ENCODE data around the gene SMTN.
"Not testable (repeated sequence)": the region's sequence is repeated elsewhere in the genome, so short reads cannot be mapped to it uniquely, and the experiment has no call there.

Gene SMTN

DNA sequence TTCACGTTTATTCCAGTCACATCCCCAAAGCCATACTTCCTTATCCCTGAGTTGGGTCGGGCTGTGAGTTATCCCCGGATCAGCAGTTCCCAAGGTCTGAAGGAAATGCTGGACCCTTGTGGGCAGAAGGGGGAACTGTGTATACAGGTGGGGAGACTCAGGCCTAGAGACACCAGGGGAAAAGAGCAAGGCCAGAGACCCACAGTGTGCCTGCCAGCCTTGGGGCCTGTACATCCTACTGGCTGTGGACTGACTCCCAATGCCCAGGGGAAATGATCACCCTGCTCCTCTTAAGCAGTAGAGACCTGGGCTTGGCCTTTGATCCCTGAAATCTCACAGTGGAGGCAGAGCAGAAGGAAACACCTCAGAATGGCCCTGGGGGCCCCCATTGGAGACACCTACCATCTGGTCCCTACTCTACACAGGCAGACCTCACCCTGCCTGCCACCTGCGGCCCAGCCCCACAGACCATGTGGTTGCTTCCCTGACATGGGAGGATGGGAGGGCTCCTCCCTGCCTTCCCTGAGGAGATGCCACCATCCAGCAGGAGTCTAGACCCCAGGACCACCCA, 25.0 kb downstream of the SMTN start:
- TF ChIP-seq, protein P1, sequence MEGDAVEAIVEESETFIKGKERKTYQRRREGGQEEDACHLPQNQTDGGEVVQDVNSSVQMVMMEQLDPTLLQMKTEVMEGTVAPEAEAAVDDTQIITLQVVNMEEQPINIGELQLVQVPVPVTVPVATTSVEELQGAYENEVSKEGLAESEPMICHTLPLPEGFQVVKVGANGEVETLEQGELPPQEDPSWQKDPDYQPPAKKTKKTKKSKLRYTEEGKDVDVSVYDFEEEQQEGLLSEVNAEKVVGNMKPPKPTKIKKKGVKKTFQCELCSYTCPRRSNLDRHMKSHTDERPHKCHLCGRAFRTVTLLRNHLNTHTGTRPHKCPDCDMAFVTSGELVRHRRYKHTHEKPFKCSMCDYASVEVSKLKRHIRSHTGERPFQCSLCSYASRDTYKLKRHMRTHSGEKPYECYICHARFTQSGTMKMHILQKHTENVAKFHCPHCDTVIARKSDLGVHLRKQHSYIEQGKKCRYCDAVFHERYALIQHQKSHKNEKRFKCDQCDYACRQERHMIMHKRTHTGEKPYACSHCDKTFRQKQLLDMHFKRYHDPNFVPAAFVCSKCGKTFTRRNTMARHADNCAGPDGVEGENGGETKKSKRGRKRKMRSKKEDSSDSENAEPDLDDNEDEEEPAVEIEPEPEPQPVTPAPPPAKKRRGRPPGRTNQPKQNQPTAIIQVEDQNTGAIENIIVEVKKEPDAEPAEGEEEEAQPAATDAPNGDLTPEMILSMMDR (IDR thresholded peaks at IDR 0.05; ENCODE audit: borderline replicate concordance, control extremely low read depth, extremely low read depth, insufficient read depth, missing control alignments) = no peak
- in situ Hi-C loops (cut with MboI; ENCODE audit: low sequenced_read_pairs, unreplicated experiment) = no loop called here
- DNase-seq (ENCODE audit: low spot score) = no peak

DNA sequence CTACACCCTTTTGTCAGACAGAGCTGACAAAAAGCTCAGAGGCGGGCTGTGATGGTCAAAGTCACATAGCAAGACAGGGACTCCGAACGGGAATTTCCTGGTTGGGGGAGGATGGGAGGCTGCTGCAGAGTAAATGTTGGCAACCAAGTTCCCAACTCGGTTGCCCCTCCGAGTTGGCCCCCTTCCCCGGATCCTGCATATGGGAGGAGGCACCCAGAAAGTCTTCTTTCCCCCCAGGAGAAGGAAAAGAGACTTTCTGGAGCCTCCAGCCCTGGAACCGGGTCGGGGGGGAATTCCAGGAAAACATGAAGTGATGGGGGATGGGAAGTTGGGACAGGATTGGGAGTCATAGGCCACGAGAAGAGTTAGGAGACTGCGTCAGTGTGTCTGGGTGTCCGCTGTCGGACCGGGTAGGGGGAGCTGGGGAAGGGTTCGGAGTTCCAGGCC, 25.6 kb downstream of the SMTN start:
- DNase-seq (ENCODE audit: low spot score) = no peak
- TF ChIP-seq, protein P1 (IDR thresholded peaks at IDR 0.05; ENCODE audit: borderline replicate concordance, control extremely low read depth, extremely low read depth, insufficient read depth, missing control alignments) = no peak
- in situ Hi-C loops (cut with MboI; ENCODE audit: low sequenced_read_pairs, unreplicated experiment) = no loop called here

DNA sequence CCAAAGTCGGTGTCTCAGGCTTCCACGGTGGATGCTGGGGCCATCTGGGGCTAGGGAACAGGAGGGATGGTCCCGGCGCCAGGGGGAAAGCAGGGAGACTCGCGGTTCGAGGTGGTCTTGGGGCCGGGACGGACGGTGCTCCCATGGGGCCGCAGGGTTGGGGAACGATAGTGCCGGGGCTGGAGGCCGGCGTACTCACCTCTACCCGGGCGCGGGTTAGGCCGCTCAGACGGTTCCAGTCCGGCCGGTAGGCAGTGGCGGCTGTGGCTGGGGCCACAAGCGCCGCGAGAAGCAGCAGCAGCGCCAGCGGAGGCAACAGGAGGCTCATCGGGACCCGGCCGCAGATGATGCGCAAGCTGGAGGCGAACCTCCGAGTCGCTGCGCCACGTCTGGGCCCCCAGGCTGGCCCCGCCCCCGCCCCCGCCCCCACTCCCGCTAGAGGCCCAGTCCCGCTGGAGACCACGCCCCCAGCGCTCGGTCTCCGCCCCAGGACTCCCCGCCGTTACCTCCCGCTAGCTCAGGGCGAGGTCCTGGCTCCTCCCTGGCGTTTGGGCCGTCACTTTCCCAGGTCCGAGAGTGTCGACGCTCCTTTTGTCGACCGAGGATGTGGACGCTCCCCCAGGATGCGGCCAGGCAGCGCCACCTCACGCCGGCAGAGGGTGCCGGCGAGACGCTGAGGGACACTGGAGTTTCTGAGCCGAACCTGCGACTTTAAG, 26.2 kb downstream of the SMTN start, which contains the start of gene SELENOM:
Gene SELENOM, minus strand, starts transcription at position 391 of the 716 bp plus-strand sequence. Its CDS starts 63 bp downstream, at position 328.
- peak; percentile 97 for DNase-seq (ENCODE audit: low spot score)
- TF ChIP-seq, protein P1 (IDR thresholded peaks at IDR 0.05; ENCODE audit: borderline replicate concordance, control extremely low read depth, extremely low read depth, insufficient read depth, missing control alignments) = peak; percentile 77
- in situ Hi-C loops (cut with MboI; ENCODE audit: low sequenced_read_pairs, unreplicated experiment) = no loop called here

DNA sequence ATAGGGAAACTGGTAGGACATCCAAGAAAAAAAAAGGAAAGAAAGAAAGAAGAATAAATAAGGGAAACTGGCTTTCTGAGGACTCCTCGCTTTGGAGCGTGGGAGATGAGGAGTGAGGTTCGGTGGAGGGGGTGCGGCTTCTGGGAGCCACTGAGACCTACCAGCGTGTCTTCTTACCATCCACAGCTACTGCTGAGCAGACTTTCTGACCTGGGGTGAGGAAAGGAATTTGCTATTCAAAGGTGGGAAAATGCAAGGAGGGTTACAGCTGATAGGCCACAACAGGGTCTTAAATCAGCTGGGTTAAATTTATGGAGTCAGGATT, 26.7 kb downstream of the SMTN start:
- DNase-seq (ENCODE audit: low spot score) = no peak
- in situ Hi-C loops (cut with MboI; ENCODE audit: low sequenced_read_pairs, unreplicated experiment) = no loop called here
- TF ChIP-seq, protein P1 (IDR thresholded peaks at IDR 0.05; ENCODE audit: borderline replicate concordance, control extremely low read depth, extremely low read depth, insufficient read depth, missing control alignments) = no peak

DNA sequence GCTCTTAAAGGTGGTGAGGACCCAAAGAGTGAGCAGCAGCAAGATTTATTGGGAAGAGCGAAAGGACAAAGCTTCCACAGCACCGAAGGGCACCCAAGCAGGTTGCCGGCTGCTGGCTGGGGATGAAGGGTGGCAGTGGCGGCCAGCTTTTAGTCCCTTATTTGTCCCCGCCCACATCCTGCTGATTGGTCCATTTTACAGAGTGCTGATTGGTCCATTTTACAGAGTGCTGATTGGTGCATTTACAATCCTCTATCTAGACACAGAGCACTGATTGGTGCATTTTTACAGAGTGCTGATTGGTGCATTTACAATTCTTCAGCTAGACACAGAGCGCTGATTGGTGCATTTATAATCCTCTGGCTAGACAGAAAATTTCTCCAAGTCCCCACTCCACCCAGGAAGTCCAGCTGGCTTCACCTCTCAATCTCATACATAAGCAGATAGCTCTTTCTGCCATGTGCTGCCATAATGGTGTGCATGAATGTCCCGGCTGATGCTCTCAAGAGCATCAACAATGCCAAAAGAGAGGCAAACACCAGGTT, 31.5 kb downstream of the SMTN start:
- in situ Hi-C loops (cut with MboI; ENCODE audit: low sequenced_read_pairs, unreplicated experiment); DNase-seq (ENCODE audit: low spot score): not testable (repeated sequence)

DNA sequence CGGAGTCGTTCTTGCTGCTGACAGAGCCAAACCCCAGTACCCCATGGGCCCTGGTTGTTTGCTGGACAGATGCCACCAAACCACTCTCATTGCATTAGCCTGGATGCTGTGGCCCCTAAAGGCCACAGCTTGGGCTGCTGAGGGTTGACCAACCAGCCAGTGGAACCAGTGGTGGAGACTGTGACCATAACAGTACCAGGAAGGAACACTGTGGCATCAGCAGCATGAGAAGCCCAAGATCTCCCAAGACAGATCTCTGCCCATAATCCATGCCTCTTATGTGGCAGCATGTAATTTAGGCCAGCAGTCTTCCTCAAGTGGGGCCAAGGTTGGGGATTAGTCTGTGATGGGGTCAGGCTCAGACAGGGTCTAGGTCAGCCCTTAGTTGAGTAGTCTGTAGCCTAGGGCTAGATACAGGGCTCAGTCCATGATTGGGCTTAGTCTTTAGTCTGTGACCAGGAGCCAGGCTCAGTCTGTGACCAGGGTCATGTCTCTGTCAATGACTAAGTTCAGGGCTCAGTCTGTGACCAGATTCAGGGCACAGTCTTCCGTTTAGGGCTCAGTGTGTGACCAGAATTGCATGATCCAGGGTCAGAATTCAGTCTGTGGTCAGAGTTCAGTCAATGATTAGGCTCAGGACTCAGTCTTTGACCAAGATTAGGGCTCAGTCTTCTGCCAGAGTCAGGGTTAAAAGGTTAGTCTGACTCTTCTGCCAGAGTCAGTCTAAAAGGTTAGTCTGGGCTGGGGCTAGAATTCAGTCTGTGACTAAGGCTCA, 37.1 kb downstream of the SMTN start:
- no peak for DNase-seq (ENCODE audit: low spot score)
- in situ Hi-C loops (cut with MboI; ENCODE audit: low sequenced_read_pairs, unreplicated experiment) = no loop called here
- TF ChIP-seq, protein P1 (IDR thresholded peaks at IDR 0.05; ENCODE audit: borderline replicate concordance, control extremely low read depth, extremely low read depth, insufficient read depth, missing control alignments) = no peak

Measured in GM13976 (cell line).